ENCODE measurements around the gene TPRG1L.
A peak's percentile ranks its signal among the peaks of the same experiment; 100 is the strongest.

The TPRG1L gene

DNA sequence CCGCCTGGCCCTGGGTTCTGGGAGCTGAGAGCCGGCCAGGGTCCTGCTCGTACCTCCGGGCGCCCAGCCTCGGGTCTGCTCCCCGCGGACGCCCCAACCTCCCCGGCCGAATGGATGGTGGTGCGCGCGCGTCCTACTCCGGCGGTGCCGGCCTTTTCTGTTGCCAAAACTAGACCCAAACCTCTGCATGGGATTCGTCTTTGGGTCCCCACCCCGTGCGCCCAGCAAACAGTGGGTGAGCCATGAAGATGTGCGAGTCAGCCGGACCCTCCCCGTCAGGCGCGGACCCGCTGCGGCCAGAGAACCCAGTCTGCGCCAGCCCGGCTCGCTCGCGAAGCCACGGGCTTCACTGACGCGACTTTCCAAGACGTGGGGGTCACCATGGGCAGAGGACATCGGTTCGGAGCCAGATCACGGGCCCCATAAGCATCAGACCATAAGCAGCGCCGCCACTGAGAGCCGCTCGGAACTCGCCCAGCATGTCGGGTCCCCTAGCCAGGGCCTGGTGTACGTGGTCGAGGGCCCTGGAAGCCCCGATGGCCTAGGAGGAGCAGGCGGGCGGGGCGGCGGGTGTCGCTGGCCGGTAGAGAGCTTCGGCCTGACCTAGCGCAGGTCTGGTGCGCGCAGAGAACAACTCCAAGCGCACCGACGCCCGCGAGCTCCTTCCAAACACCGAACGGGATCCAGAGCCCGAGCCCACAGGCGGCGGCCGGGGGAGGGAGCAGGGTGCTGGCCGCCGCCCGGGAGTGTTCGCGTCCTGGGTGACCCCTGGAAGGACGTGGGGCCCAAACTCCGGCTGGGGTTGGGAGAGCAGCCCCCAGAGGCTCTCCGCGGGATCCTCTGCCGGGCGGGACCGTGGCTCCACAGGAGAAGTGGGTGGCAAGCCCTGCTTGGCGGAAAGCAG, 26.5 kb downstream of the TPRG1L start:
- 4% methylated on average over 80 of the region's 83 CpGs for WGBS (ENCODE audit: insufficient coverage)
- Histone ChIP-seq H3K4me1 (ENCODE audit: control extremely low read depth in 1 of 4, control insufficient read depth in 4 of 4, insufficient read depth in 4 of 4, low read length in 3 of 4) (peaks cover 7 to 39% (median 24%) of the 10 kb centered on the region in 4 experiments), H3K27me3 (replicated peaks in 2 of 5; ENCODE audit: control insufficient read depth in 4 of 5, insufficient read depth in 5 of 5, low read length in 4 of 5) (peaks cover 8 to 62% (median 25%) of the 10 kb centered on the region in 5 experiments), H3K36me3 (ENCODE audit: control insufficient read depth in 4 of 4, insufficient read depth in 4 of 4, low read length in 3 of 4) (peaks cover 0 to 14% (median 12%) of the 10 kb centered on the region in 4 experiments), H3K9me3 (ENCODE audit: control extremely low read depth in 1 of 5, control insufficient read depth in 4 of 5, insufficient read depth in 2 of 5, low read depth in 1 of 5, low read length in 4 of 5) (no peaks in the 10 kb centered on the region), H3K4me3 (ENCODE audit: control insufficient read depth in 1 of 7, extremely low read depth in 1 of 7, insufficient read depth in 4 of 7, low read depth in 2 of 7, low read length in 6 of 7) (peak overlapping the region in 1 of 7 experiments; percentile 26), H3K27ac (ENCODE audit: insufficient read depth in 1 of 2, low read depth in 1 of 2, low read length in 2 of 2, poor library complexity in 1 of 2, severe bottlenecking in 2 of 2) (no peak overlapping the region)
- DNase-seq: peak in 1 of 3 donors; percentile 24
- ChIA-PET POLR2A (no interaction called here), CTCF (no interaction called here)

GRCh38 chr1:3651930-3652547, 27.2 kb downstream of the TPRG1L start, which contains the start of gene TP73:
TP73 (plus strand) TSS chr1:3652516; CDS start chr1:3682366, 29,850 bp downstream.
- Histone ChIP-seq H3K27ac (ENCODE audit: insufficient read depth in 1 of 2, low read depth in 1 of 2, low read length in 2 of 2, poor library complexity in 1 of 2, severe bottlenecking in 2 of 2) (no peak within 1 kb of the TSS), H3K4me1 (ENCODE audit: control extremely low read depth in 1 of 4, control insufficient read depth in 4 of 4, insufficient read depth in 4 of 4, low read length in 3 of 4) (peaks cover 7 to 39% (median 24%) of the 10 kb centered on the region in 4 experiments), H3K36me3 (ENCODE audit: control insufficient read depth in 4 of 4, insufficient read depth in 4 of 4, low read length in 3 of 4) (peaks cover 0 to 6% (median 4%) of the 10 kb centered on the region in 4 experiments), H3K27me3 (replicated peaks in 2 of 5; ENCODE audit: control insufficient read depth in 4 of 5, insufficient read depth in 5 of 5, low read length in 4 of 5) (peaks cover 8 to 69% (median 32%) of the 10 kb centered on the region in 5 experiments), H3K9me3 (ENCODE audit: control extremely low read depth in 1 of 5, control insufficient read depth in 4 of 5, insufficient read depth in 2 of 5, low read depth in 1 of 5, low read length in 4 of 5) (no peaks in the 10 kb centered on the region), H3K4me3 (ENCODE audit: control insufficient read depth in 1 of 7, extremely low read depth in 1 of 7, insufficient read depth in 4 of 7, low read depth in 2 of 7, low read length in 6 of 7) (peak within 1 kb of the TSS in 5 of 7 experiments; percentile 15 to 59 (median 53))
- under 1% methylated on average over 73 of the region's 80 CpGs for WGBS (ENCODE audit: insufficient coverage)
- CTCF ChIA-PET: no interaction called here
- POLR2A ChIA-PET: no interaction called here
- DNase-seq: peak in 1 of 3 donors; percentile 19

DNA sequence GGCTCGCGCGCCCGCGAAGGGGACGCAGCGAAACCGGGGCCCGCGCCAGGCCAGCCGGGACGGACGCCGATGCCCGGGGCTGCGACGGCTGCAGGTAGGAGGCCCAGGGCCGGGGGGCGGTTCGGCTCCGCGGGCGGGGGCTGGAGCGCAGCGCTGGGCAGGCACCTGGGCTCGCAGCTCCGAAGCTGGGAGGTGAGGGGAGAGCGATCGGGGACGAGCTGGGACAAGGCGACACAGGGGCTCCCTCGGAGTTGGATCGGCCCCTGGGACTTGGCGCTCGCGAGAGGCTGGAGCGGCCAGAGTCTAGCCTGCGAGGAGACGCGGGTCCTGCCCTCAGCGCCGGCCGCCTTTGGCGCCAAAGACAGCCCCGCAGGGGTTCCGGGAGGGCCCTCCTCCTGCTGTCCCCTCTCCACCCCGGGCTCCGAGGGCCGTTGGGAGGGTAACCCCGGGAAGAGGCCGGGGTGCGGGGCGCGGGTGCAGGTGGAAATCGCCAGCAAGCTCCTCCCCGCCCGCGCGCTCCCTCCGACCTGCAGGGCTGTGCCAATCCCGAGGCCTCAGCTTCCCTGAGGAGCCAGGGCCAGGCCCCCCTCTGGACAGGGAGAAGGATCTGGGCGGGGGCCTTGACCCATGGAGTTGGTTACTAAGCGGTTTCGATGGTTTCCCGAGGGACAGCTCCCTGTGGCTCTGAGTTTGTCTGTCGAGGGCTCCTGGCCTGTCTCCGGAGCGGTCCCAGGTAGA, 27.9 kb downstream of the TPRG1L start:
- WGBS (ENCODE audit: insufficient coverage): 3% methylated on average over 63 of the region's 68 CpGs
- Histone ChIP-seq H3K4me1 (ENCODE audit: control extremely low read depth in 1 of 4, control insufficient read depth in 4 of 4, insufficient read depth in 4 of 4, low read length in 3 of 4) (peaks cover 7 to 39% (median 24%) of the 10 kb centered on the region in 4 experiments), H3K4me3 (ENCODE audit: control insufficient read depth in 1 of 7, extremely low read depth in 1 of 7, insufficient read depth in 4 of 7, low read depth in 2 of 7, low read length in 6 of 7) (peak overlapping the region in 5 of 7 experiments; percentile 15 to 59 (median 53)), H3K27me3 (replicated peaks in 2 of 5; ENCODE audit: control insufficient read depth in 4 of 5, insufficient read depth in 5 of 5, low read length in 4 of 5) (peaks cover 8 to 72% (median 35%) of the 10 kb centered on the region in 5 experiments), H3K36me3 (ENCODE audit: control insufficient read depth in 4 of 4, insufficient read depth in 4 of 4, low read length in 3 of 4) (no peaks in the 10 kb centered on the region), H3K9me3 (ENCODE audit: control extremely low read depth in 1 of 5, control insufficient read depth in 4 of 5, insufficient read depth in 2 of 5, low read depth in 1 of 5, low read length in 4 of 5) (no peaks in the 10 kb centered on the region), H3K27ac (ENCODE audit: insufficient read depth in 1 of 2, low read depth in 1 of 2, low read length in 2 of 2, poor library complexity in 1 of 2, severe bottlenecking in 2 of 2) (no peak overlapping the region)
- ChIA-PET CTCF (no interaction called here), POLR2A (no interaction called here)
- DNase-seq: no peak

GRCh38 chr1:3653286-3653618, 28.4 kb downstream of the TPRG1L start:
- 37% methylated on average over 10 of the region's 10 CpGs for WGBS (ENCODE audit: insufficient coverage)
- Histone ChIP-seq H3K36me3 (ENCODE audit: control insufficient read depth in 4 of 4, insufficient read depth in 4 of 4, low read length in 3 of 4) (no peaks in the 10 kb centered on the region), H3K27ac (ENCODE audit: insufficient read depth in 1 of 2, low read depth in 1 of 2, low read length in 2 of 2, poor library complexity in 1 of 2, severe bottlenecking in 2 of 2) (no peak overlapping the region), H3K9me3 (ENCODE audit: control extremely low read depth in 1 of 5, control insufficient read depth in 4 of 5, insufficient read depth in 2 of 5, low read depth in 1 of 5, low read length in 4 of 5) (no peaks in the 10 kb centered on the region), H3K4me3 (ENCODE audit: control insufficient read depth in 1 of 7, extremely low read depth in 1 of 7, insufficient read depth in 4 of 7, low read depth in 2 of 7, low read length in 6 of 7) (no peak overlapping the region), H3K27me3 (replicated peaks in 2 of 5; ENCODE audit: control insufficient read depth in 4 of 5, insufficient read depth in 5 of 5, low read length in 4 of 5) (peaks cover 8 to 77% (median 40%) of the 10 kb centered on the region in 5 experiments), H3K4me1 (ENCODE audit: control extremely low read depth in 1 of 4, control insufficient read depth in 4 of 4, insufficient read depth in 4 of 4, low read length in 3 of 4) (peaks cover 7 to 39% (median 24%) of the 10 kb centered on the region in 4 experiments)
- no peak for DNase-seq
- POLR2A ChIA-PET: no interaction called here
- CTCF ChIA-PET: no interaction called here

- POLR2A ChIA-PET: no interaction called here
- 93% methylated on average over 20 of the region's 22 CpGs for WGBS (ENCODE audit: insufficient coverage)
Observed at GRCh38 chr1:3654549-3655281, 29.9 kb downstream of the TPRG1L start.

DNA sequence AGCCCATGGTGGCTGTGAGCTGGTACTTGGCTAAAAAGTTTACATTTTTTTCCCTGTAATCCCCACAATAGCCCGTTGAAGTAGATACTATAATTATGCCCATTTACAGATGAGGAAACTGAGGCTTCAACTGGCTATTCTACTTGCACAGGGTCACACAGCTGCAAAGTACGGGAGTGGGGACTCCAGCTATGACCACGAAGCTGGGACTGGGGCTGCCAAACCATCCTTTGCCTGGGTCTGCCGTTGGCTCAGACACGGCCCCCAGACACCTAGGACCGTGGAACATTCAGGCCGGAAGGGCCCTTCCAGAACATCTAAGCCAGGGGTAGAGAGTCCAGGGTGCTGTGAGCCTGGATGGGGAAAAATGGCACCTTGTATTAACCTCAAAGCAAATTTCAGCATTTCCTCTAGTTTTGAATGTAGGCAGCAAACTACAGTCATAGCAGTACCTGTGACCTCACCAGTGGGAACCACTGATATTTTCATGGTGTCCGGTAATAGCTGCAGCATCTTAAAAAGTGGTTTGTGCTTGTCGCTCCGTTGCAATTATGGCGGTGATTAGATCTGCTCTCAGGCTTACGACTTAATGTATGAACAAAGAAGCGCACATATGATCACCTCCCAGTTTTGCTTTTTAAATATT, 31.8 kb downstream of the TPRG1L start:
- H3K4me3 ChIP-seq (ENCODE audit: control insufficient read depth in 1 of 7, extremely low read depth in 1 of 7, insufficient read depth in 4 of 7, low read depth in 2 of 7, low read length in 6 of 7): no peak overlapping the region
- no peak overlapping the region for H3K27ac ChIP-seq (ENCODE audit: insufficient read depth in 1 of 2, low read depth in 1 of 2, low read length in 2 of 2, poor library complexity in 1 of 2, severe bottlenecking in 2 of 2)
- DNase-seq: no peak
- H3K27me3 ChIP-seq (replicated peaks in 2 of 5; ENCODE audit: control insufficient read depth in 4 of 5, insufficient read depth in 5 of 5, low read length in 4 of 5): peaks cover 8 to 64% (median 36%) of the 10 kb centered on the region in 5 experiments
- POLR2A ChIA-PET: no interaction called here
- 85% methylated on average over 12 of the region's 13 CpGs for WGBS (ENCODE audit: insufficient coverage)
- peaks cover 0 to 15% (median 8%) of the 10 kb centered on the region in 4 experiments for H3K4me1 ChIP-seq (ENCODE audit: control extremely low read depth in 1 of 4, control insufficient read depth in 4 of 4, insufficient read depth in 4 of 4, low read length in 3 of 4)
- H3K9me3 ChIP-seq (ENCODE audit: control extremely low read depth in 1 of 5, control insufficient read depth in 4 of 5, insufficient read depth in 2 of 5, low read depth in 1 of 5, low read length in 4 of 5): no peaks in the 10 kb centered on the region
- CTCF ChIA-PET: no interaction called here
- no peaks in the 10 kb centered on the region for H3K36me3 ChIP-seq (ENCODE audit: control insufficient read depth in 4 of 4, insufficient read depth in 4 of 4, low read length in 3 of 4)

More at GRCh38 chr1:3654549-3655281, 29.9 kb downstream of the TPRG1L start:
- H3K4me1 ChIP-seq (ENCODE audit: control extremely low read depth in 1 of 4, control insufficient read depth in 4 of 4, insufficient read depth in 4 of 4, low read length in 3 of 4): peaks cover 0 to 29% (median 15%) of the 10 kb centered on the region in 4 experiments
- no peak overlapping the region for H3K27ac ChIP-seq (ENCODE audit: insufficient read depth in 1 of 2, low read depth in 1 of 2, low read length in 2 of 2, poor library complexity in 1 of 2, severe bottlenecking in 2 of 2)
- DNase-seq: no peak
- H3K9me3 ChIP-seq (ENCODE audit: control extremely low read depth in 1 of 5, control insufficient read depth in 4 of 5, insufficient read depth in 2 of 5, low read depth in 1 of 5, low read length in 4 of 5): no peaks in the 10 kb centered on the region
- no peaks in the 10 kb centered on the region for H3K36me3 ChIP-seq (ENCODE audit: control insufficient read depth in 4 of 4, insufficient read depth in 4 of 4, low read length in 3 of 4)
- CTCF ChIA-PET: no interaction called here
- peaks cover 8 to 80% (median 40%) of the 10 kb centered on the region in 5 experiments for H3K27me3 ChIP-seq (replicated peaks in 2 of 5; ENCODE audit: control insufficient read depth in 4 of 5, insufficient read depth in 5 of 5, low read length in 4 of 5)
- H3K4me3 ChIP-seq (ENCODE audit: control insufficient read depth in 1 of 7, extremely low read depth in 1 of 7, insufficient read depth in 4 of 7, low read depth in 2 of 7, low read length in 6 of 7): no peak overlapping the region
